Chondrocyte (in vitro differentiated cells): ENCODE measurements around the gene MCAM. TPM values are rescaled to one million over a fixed set of nuclear protein-coding genes. Genes with fewer than 3 reads are reported as not detected.

Experiments
- DNase-seq: peaks from one replicate; pipeline ENCODE4 v3.0.0; 2021; ENCODE audit warnings: mixed read lengths, low spot score
- H3K27ac Mint-ChIP-seq: one replicate; pipeline ENCODE4 v1.8.0; 2021; ENCODE audit warnings: mild to moderate bottlenecking, moderate library complexity, mixed read lengths; ENCODE audit not compliant: unreplicated experiment
- H3K27me3 Mint-ChIP-seq: 2 replicates; pipeline ENCODE4 v1.8.0; 2021; ENCODE audit warnings: low read depth, mixed read lengths
- H3K36me3 Mint-ChIP-seq: 2 replicates; pipeline ENCODE4 v1.8.0; 2021; ENCODE audit warnings: low read depth, mixed read lengths
- H3K4me1 Mint-ChIP-seq: 2 replicates; pipeline ENCODE4 v1.8.0; 2021; ENCODE audit warnings: low read depth, mild to moderate bottlenecking, mixed read lengths
- H3K4me3 Mint-ChIP-seq: one replicate; pipeline ENCODE4 v1.8.0; 2021; ENCODE audit warnings: mild to moderate bottlenecking, moderate library complexity, mixed read lengths; ENCODE audit not compliant: unreplicated experiment
- H3K9me3 Mint-ChIP-seq: 2 replicates; pipeline ENCODE4 v1.8.0; 2021; ENCODE audit warnings: low read depth, mixed read lengths
- total RNA-seq: library from RNA; stranded (reverse); gene quantifications from 3 replicates; pipeline ENCODE4 v1.2.1, GENCODE V29; 2021
- TF ChIP-seq, protein P1 (sequence below): fragments of 200-600 bp; sonication (generic); IDR thresholded peaks from 2 replicates; pipeline ENCODE4 v1.5.0; 2021; ENCODE audit warnings: antibody characterized with exemption, mild to moderate bottlenecking, moderate library complexity

The MCAM gene
- total RNA-seq, 1 donor from 2014 or later = 527 TPM

DNA sequence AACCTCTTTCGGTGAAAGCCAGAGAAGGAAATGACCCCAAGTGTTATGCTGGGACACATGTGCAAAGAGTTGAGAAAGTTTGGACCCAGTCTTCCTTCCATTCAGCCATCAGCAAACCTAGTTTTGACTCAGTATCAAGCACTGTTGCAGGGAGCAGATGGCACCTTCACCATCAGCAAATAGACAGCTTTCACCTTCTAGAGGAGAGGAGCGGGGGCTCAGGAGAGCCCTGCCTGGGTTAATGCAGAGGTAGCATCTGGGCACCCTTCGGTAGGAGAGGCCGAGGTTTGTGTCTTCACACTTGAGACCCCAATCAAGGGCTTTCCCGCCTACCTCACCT, 45.8 kb upstream of the MCAM start:
- Mint-ChIP-seq H3K4me3 (peak overlapping the region; percentile 51), H3K27me3 (peaks cover 2% of the 10 kb centered on the region), H3K4me1 (peaks cover 46% of the 10 kb centered on the region), H3K9me3 (no peaks in the 10 kb centered on the region), H3K27ac (no peak overlapping the region), H3K36me3 (peaks cover 6% of the 10 kb centered on the region)
- no peak for DNase-seq
- TF ChIP-seq, protein P1, sequence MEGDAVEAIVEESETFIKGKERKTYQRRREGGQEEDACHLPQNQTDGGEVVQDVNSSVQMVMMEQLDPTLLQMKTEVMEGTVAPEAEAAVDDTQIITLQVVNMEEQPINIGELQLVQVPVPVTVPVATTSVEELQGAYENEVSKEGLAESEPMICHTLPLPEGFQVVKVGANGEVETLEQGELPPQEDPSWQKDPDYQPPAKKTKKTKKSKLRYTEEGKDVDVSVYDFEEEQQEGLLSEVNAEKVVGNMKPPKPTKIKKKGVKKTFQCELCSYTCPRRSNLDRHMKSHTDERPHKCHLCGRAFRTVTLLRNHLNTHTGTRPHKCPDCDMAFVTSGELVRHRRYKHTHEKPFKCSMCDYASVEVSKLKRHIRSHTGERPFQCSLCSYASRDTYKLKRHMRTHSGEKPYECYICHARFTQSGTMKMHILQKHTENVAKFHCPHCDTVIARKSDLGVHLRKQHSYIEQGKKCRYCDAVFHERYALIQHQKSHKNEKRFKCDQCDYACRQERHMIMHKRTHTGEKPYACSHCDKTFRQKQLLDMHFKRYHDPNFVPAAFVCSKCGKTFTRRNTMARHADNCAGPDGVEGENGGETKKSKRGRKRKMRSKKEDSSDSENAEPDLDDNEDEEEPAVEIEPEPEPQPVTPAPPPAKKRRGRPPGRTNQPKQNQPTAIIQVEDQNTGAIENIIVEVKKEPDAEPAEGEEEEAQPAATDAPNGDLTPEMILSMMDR = no peak

DNA sequence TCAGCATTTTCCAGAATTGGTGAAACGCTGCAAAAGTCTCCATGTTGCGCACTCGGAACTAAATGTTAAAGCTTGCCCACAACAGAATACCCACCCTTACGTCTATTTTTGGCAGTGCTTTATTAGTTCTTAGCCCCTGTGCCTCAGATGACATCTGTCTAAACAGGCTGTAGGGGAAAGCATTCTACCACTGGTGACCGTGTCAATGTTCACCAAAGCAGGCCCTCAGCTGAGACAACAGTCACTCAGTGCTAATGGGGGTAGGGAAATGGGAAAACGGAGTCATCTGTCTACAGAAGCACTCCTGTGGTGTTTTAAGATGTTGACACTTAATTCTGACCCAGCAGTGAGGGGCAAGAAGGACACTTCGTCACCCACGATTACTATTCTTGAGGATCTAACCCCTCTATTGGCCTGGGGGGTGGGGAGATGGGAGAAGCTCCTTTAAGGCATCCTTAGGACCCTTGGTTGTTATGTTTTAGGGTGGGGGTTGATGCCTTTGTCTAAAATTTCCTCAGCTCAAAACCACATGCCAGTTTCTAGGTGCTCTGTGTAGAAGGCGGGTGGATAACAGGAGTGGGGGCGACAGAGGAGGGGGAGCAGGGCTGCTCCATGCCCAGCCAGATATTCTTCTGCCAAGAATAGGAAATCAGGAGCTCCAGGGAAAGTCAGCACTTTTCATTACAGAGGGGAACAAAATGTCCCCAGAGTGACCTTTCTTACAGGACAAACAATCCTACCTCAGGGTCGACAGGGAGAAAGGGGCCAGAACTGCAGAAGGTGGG, 45.2 kb upstream of the MCAM start:
- H3K27ac Mint-ChIP-seq = peak overlapping the region; percentile 84
- no peak for DNase-seq
- H3K9me3 Mint-ChIP-seq = no peaks in the 10 kb centered on the region
- peaks cover 2% of the 10 kb centered on the region for H3K27me3 Mint-ChIP-seq
- H3K4me3 Mint-ChIP-seq = peak overlapping the region; percentile 51
- H3K4me1 Mint-ChIP-seq = peaks cover 46% of the 10 kb centered on the region
- TF ChIP-seq, protein P1 = no peak
- peaks cover 8% of the 10 kb centered on the region for H3K36me3 Mint-ChIP-seq

DNA sequence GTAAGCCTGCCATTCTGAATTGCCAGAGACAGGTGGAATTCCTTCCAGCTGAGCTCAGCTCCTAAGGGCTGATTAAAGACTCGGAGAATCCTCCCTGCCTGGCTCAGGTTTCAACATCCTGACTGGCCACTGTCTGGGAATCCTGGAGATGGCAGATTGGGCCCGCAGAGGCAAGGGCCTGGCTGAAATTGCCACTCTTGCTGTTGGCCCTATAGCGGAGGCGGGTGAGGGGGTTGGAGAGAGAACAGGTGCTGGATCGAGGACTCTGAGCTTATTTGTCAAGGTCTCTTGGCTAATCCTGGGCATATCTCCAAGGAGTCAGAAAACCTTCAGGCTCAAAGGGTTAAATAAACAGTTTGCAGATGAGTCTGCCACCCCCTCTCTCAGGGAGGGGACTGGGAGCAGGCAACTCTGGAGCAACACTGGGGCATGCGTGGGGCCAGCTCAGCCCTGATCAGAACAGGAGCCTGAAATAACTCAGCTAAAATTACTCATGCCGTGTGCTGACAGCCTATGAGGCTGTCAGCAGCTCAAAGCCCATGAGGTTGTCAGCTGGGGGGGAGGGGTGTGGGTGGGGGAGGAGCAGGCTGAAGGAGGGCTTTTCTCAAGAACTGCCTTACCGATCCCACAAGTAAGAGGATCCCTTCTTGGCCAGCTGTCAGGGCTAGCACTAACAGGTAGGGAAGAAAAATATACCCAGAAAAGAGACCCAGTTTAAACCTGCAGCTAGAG, 44.3 kb upstream of the MCAM start:
- peak overlapping the region; percentile 91 for H3K27ac Mint-ChIP-seq
- TF ChIP-seq, protein P1 = peak; percentile 24
- peaks cover 8% of the 10 kb centered on the region for H3K36me3 Mint-ChIP-seq
- no peak overlapping the region for H3K4me3 Mint-ChIP-seq
- H3K4me1 Mint-ChIP-seq = peaks cover 49% of the 10 kb centered on the region
- DNase-seq = no peak
- no peaks in the 10 kb centered on the region for H3K9me3 Mint-ChIP-seq
- no peaks in the 10 kb centered on the region for H3K27me3 Mint-ChIP-seq

DNA sequence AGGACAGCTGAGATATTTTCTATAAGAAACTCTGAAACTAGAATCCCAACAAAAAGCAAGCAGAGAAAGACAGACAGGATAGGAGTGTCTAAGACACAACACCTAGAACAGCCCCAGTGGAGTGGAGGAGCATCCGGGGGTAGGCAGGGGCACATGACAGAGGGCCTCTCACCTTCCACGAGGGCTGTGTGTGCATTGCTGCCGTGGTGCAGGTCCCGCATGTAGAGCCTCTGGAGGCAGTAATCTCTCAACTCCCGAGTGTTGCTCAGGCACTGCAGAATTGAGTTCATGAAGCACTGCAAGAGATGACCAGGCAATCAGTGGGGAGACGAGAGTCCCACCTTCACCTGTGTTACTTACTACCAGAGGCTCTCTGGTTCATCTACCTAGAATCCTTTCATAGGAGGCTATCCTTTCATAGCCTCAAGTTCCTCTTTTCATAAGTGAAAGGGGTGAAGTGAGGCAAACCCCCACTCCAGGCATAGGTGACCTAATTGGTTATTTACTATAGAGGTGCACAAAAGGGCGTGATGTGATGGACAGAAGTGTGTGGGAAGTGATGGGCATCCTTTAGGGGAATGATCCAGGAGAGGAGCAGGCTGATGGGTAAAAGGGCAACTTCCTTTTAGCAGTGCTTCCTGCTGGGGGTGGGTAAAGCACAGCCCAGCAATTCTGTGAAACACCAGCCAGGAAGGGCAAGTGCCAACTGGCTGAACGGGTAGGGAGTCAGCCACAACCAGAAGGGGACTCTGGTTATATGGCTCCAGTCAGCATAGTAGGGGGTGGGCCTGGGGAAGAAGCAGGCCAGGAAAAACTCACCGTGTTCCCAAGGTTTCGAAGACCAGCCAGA, 42.7 kb upstream of the MCAM start:
- no peak for DNase-seq
- TF ChIP-seq, protein P1 = no peak
- Mint-ChIP-seq H3K27me3 (no peaks in the 10 kb centered on the region), H3K9me3 (no peaks in the 10 kb centered on the region), H3K4me3 (no peak overlapping the region), H3K36me3 (peaks cover 8% of the 10 kb centered on the region), H3K27ac (no peak overlapping the region), H3K4me1 (peaks cover 40% of the 10 kb centered on the region)

DNA sequence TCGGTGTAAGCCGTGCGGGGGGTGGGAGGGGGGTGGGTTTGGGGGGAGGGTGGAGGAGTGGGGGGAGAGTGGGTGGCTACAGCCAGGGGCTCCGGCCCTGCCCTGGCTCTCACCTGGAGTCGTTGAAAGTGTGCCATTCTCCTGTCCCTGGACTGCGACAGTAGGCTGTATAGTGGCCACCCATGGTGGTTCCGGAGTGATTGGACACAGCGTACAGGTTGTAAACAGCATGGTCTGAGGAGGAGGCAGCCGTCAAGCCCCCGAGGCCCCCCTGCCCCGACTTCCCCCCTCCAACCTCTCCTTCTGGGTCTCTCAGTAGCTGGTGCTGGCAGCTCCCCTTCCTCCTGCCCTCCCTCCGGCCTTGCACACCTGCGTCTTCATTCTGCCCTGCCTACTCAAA, 40.1 kb upstream of the MCAM start:
- TF ChIP-seq, protein P1 = no peak
- peaks cover 8% of the 10 kb centered on the region for H3K36me3 Mint-ChIP-seq
- peak overlapping the region; percentile 45 for H3K4me3 Mint-ChIP-seq
- H3K27me3 Mint-ChIP-seq = peaks cover 5% of the 10 kb centered on the region
- peaks cover 27% of the 10 kb centered on the region for H3K4me1 Mint-ChIP-seq
- H3K27ac Mint-ChIP-seq = no peak overlapping the region
- no peaks in the 10 kb centered on the region for H3K9me3 Mint-ChIP-seq
- no peak for DNase-seq
